Activated naive CD8-positive, alpha-beta T cell treated with anti-CD3 and anti-CD28 coated beads, Interleukin-2, amount 10 ng/mL, durations not matched to agents 7 days and 5 days (primary cell): Measurements from ENCODE around the gene ZC3H7A. TPM values are rescaled to one million over a fixed set of nuclear protein-coding genes. Genes with fewer than 3 reads are reported as not detected.
"Not testable (repeated sequence)": the region's sequence is repeated elsewhere in the genome, so short reads cannot be mapped to it uniquely, and the experiment has no call there.

Experiments
- ATAC-seq: fragments of 150-1000 bp; cut with Tn5 transposase; one replicate; pipeline ENCODE4 v1.10.0; 2021; ENCODE audit warnings: low read depth, moderate library complexity
- POLR2A ChIA-PET: fragments of 350-600 bp; sonication (Branson Sonifier 250); formaldehyde crosslinking; loops from one replicate; lab custom pipeline; 2021; ENCODE audit warnings: antibody characterized with exemption; lab: Charles Lee
- DNase-seq: peaks from one replicate; pipeline ENCODE4 v3.0.0; 2021
- H3K27ac Mint-ChIP-seq: one replicate; pipeline ENCODE4 v1.8.0; 2022; ENCODE audit warnings: mild to moderate bottlenecking, mixed read lengths
- H3K27me3 Mint-ChIP-seq: one replicate; pipeline ENCODE4 v1.8.0; 2022; ENCODE audit warnings: mild to moderate bottlenecking, moderate library complexity, mixed read lengths
- H3K36me3 Mint-ChIP-seq: one replicate; pipeline ENCODE4 v1.8.0; 2021; ENCODE audit warnings: mild to moderate bottlenecking, mixed read lengths
- H3K4me1 Mint-ChIP-seq: one replicate; pipeline ENCODE4 v1.8.0; 2021; ENCODE audit warnings: mixed read lengths
- H3K4me3 Mint-ChIP-seq: one replicate; pipeline ENCODE4 v1.8.0; 2022; ENCODE audit warnings: mild to moderate bottlenecking, moderate library complexity, mixed read lengths
- H3K9me3 Mint-ChIP-seq: one replicate; pipeline ENCODE4 v1.8.0; 2021; ENCODE audit warnings: mixed read lengths
- total RNA-seq, 2 experiments: library from RNA; stranded (reverse); gene quantifications; one replicate each; pipeline ENCODE4 v1.2.3, GENCODE V29; 2021

ZC3H7A gene, protein sequence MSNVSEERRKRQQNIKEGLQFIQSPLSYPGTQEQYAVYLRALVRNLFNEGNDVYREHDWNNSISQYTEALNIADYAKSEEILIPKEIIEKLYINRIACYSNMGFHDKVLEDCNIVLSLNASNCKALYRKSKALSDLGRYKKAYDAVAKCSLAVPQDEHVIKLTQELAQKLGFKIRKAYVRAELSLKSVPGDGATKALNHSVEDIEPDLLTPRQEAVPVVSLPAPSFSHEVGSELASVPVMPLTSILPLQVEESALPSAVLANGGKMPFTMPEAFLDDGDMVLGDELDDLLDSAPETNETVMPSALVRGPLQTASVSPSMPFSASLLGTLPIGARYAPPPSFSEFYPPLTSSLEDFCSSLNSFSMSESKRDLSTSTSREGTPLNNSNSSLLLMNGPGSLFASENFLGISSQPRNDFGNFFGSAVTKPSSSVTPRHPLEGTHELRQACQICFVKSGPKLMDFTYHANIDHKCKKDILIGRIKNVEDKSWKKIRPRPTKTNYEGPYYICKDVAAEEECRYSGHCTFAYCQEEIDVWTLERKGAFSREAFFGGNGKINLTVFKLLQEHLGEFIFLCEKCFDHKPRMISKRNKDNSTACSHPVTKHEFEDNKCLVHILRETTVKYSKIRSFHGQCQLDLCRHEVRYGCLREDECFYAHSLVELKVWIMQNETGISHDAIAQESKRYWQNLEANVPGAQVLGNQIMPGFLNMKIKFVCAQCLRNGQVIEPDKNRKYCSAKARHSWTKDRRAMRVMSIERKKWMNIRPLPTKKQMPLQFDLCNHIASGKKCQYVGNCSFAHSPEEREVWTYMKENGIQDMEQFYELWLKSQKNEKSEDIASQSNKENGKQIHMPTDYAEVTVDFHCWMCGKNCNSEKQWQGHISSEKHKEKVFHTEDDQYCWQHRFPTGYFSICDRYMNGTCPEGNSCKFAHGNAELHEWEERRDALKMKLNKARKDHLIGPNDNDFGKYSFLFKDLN
- total RNA-seq = 10 to 100 TPM; 73.1 to 82.5 TPM

DNA sequence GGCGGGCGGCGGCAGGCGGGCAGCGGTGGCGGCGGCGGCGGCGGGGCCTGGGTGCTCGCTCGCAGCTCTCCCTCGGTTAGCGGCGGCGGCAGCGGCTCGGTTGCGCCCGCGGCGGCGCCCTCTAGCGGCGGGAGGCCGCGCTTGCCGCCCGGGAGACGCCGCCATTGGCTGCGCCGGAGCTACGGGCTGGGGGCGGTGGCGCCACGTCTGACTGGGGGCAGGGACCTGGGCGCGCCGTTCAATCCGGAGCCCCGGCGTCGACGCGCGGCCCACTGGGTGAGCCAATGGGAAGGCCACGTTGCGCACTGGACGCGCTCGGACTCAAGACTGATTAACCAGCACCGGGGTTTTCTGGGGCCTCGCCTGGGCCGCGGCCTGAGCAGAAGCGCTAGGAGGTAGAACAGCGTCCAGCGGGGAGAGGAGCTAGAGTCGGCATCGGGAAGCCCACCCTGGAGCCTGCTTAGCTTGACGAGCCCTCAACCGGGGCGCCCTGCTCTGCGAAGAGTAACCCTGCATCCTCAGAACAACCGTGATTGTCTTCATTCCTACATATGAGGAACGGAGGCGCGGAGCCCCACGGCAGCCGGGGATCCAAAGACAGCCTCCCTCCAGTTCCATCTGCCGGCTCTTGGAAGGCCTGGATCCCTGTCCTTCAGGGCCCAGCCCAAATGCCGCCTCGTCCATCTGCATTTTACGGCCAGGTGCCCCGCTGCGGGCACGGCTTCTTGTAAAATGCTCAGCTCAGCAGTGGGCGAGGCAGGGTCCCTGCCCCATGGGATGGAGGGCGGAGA lies at the start of gene ZC3H7A:
TSS of gene ZC3H7A (minus strand) at position 93 of the 791 bp plus-strand sequence. CDS start 14,904 bp downstream, outside the sequence.
- no peaks in the 10 kb centered on the region for H3K27me3 Mint-ChIP-seq
- H3K4me1 Mint-ChIP-seq = peaks cover 63% of the 10 kb centered on the region

DNA sequence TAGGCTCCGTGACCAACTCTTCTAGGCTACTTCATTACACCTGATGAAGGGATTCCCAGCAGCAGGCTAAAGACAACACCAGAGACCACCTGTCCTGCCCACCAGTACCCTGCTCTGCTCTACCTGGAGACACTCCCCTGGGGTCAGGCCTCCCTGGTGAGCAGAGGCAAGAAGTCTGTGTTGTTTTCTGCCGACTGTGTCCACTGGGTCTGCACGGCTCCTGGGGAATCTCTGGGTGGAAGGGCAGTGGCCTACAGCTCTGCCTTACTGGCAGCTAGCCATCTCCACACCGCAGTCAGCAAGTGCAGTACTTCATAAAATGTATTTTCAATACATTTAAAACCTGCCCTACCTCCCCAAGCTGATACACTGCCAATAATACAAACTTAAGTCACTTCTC lies 47.4 kb upstream of the ZC3H7A start:
- peaks cover 5% of the 10 kb centered on the region for H3K4me1 Mint-ChIP-seq
- H3K36me3 Mint-ChIP-seq = peaks cover 24% of the 10 kb centered on the region
- H3K4me3 Mint-ChIP-seq = no peak overlapping the region
- no peak for ATAC-seq
- POLR2A ChIA-PET = no interaction called here
- H3K27ac Mint-ChIP-seq = no peak overlapping the region
- no peaks in the 10 kb centered on the region for H3K27me3 Mint-ChIP-seq
- H3K9me3 Mint-ChIP-seq = no peaks in the 10 kb centered on the region
- DNase-seq = no peak

More for the DNA sequence above, at the start of gene ZC3H7A:
- DNase-seq = peak; percentile 98
- Mint-ChIP-seq H3K9me3 (no peaks in the 10 kb centered on the region), H3K36me3 (peaks cover 18% of the 10 kb centered on the region), H3K4me3 (peak within 1 kb of the TSS; percentile 91), H3K27ac (peak within 1 kb of the TSS; percentile 90)
- POLR2A ChIA-PET = interaction anchor here (0.8 to 3.5 kb wide), 18 partner anchors 10 to 283 kb away, joined by 3 to 36 read pairs (median 4); partner anchors contain the start of genes GSPT1, LITAF, RSL1D1 and SNX29
- ATAC-seq = peak; percentile 99

DNA sequence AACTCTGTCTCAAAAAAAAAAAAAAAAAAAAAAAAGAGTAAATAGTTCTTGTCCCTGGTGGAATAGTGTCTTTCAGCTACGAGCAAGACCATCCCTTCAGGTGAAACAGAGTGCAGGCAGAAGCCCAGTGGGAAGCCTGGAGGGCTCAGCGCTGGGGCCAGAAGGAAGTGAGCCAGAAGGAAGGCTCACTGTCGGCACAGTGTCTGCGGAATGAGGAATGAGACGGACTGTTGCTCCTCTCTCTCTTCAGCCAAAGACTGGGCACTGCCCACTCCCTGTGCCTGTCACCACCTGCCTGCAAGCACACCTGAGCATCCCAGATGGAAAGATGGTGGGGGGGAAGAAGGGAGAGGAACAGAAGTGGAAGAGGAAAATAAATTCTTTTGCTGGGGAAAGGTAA lies 46.8 kb upstream of the ZC3H7A start:
- Mint-ChIP-seq H3K9me3 (no peaks in the 10 kb centered on the region), H3K27ac (no peak overlapping the region), H3K4me3 (no peak overlapping the region), H3K4me1 (peaks cover 3% of the 10 kb centered on the region), H3K36me3 (peaks cover 20% of the 10 kb centered on the region), H3K27me3 (no peaks in the 10 kb centered on the region)
- ATAC-seq = no peak
- no peak for DNase-seq
- POLR2A ChIA-PET = interaction anchor here (0.6 to 1.1 kb wide), 3 partner anchors 9 to 609 kb away, joined by 3 to 5 read pairs (median 4); no protein-coding TSS in a partner anchor

DNA sequence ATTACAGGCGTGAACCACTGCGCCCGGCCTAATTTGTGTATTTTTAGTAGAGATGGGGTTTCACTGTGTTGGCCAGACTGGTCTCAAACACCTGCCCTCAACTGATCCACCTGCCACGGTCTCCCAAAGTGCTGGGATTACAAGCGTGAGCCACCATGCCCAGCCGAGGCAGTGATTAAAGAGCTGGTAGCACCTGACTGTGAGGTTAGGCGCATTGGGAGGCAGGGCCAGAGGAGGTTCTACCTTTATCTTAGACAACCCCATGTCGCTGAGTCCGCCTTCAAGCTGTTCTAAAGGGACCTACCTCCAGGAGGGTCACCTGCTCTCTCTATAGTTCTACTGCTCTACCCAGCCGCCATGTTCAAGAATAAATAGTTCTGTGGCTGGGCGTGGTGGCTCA lies 46.1 kb upstream of the ZC3H7A start:
- Mint-ChIP-seq H3K36me3 (peaks cover 17% of the 10 kb centered on the region), H3K27ac (no peak overlapping the region)
- no peak for ATAC-seq

DNA sequence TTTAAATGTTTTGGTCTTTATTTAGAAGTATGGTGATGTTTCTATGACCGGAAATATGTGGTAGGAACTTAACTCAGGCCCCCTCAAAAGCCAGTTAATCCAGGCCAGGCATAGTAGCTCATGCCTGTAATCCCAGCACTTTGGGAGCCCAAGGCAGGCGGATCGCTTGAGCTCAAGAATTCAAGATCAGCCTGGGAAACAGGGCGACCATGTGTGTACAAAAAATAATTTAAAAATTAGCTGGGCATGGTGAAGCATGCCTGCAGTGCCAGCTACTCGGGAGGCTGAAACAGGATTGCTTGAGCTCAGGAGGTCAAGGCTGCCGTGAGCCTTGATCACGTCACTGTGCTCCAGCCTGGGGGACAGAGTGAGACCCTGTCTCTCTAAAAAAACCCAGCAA lies 44.0 kb upstream of the ZC3H7A start:
- Mint-ChIP-seq H3K9me3 (no peaks in the 10 kb centered on the region), H3K27me3 (no peaks in the 10 kb centered on the region), H3K27ac (no peak overlapping the region), H3K36me3 (peaks cover 22% of the 10 kb centered on the region), H3K4me1 (no peaks in the 10 kb centered on the region), H3K4me3 (no peak overlapping the region)
- DNase-seq (no peak), ATAC-seq (no peak)
- POLR2A ChIA-PET = no interaction called here

More for the DNA sequence above, 46.1 kb upstream of the ZC3H7A start:
- Mint-ChIP-seq H3K4me3 (no peak overlapping the region), H3K4me1 (peaks cover 1% of the 10 kb centered on the region), H3K27me3 (no peaks in the 10 kb centered on the region), H3K9me3 (no peaks in the 10 kb centered on the region)
- no peak for DNase-seq
- POLR2A ChIA-PET = interaction anchor here (0.7 to 1.1 kb wide), 3 partner anchors 9 to 967 kb away, joined by 3 to 4 read pairs (median 3); no protein-coding TSS in a partner anchor

DNA sequence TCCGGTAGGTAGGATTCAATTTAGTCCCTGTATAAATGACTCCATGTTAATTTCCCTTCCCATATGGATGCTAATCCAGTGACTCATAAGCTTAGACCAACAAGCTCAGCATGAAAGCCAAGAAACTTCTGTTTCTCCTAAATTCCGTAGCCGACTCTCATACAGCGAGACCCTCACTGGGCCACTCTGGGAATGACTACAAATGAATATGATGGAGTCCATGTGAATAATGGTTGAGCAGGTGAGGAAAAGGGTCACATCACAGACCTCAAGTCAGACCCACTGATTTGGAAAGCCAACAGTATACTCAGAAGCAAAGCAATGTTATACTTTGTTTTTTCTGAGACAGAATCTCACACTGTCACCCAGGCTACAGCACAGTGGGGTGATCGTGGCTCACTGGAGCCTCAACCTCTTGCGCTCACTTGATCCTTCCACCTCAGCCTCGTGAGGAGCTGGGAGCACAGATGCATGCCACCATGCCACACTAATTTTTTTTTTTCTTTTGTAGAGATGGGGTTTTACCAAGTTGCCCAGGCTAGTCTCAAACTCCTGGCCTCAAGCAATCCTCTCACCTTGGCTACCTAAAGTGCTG lies 39.7 kb upstream of the ZC3H7A start:
- no peak overlapping the region for H3K4me3 Mint-ChIP-seq
- POLR2A ChIA-PET = interaction anchor here (1.6 kb wide), 1 partner anchor 39 kb away, joined by 3 read pairs; the partner anchor contains the start of gene ZC3H7A
- no peaks in the 10 kb centered on the region for H3K9me3 Mint-ChIP-seq
- no peak overlapping the region for H3K27ac Mint-ChIP-seq
- peaks cover 17% of the 10 kb centered on the region for H3K36me3 Mint-ChIP-seq
- no peaks in the 10 kb centered on the region for H3K27me3 Mint-ChIP-seq
- no peaks in the 10 kb centered on the region for H3K4me1 Mint-ChIP-seq
- ATAC-seq = no peak
- DNase-seq = peak; percentile 2

DNA sequence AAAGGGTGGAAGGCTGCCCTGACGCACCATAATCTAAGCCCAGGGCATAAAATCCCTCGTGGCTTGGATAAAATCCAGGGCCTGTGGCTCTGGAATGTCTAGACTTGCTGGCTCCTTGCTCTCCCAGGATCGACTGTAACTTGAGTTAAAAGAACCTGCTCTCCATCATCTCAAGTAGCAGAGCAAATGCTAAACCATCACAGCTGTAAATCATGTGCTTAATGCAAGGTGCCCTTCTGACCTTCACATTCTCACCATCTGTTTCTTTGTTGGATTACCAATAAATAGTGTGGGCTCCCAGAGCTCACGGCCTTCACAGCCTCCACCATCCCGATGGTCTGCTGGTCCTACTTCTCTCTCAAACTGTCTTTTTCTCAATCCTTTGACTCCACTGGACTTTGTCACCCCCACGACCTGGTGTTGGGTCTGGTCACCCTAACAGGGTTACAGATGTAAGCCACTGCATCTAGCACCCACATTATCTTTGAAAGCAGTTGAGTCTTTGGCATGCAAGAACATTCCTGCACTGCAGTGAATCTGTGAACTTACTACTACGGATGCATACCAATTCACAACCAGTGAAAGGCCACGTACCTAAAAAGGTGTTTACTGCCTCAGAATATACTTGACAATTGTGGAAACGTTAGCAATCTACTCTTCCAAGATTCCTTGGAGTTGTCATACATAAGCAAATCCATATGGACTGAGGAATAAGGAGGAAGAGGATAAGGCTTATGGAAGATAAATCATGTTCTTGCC lies 39.0 kb upstream of the ZC3H7A start:
- Mint-ChIP-seq H3K9me3 (no peaks in the 10 kb centered on the region), H3K27me3 (no peaks in the 10 kb centered on the region), H3K4me1 (no peaks in the 10 kb centered on the region), H3K27ac (no peak overlapping the region), H3K36me3 (peaks cover 17% of the 10 kb centered on the region), H3K4me3 (no peak overlapping the region)
- DNase-seq (peak; percentile 7), ATAC-seq (no peak)
- POLR2A ChIA-PET = interaction anchor here (1.6 kb wide), 1 partner anchor 38 kb away, joined by 3 read pairs; the partner anchor contains the start of gene ZC3H7A

DNA sequence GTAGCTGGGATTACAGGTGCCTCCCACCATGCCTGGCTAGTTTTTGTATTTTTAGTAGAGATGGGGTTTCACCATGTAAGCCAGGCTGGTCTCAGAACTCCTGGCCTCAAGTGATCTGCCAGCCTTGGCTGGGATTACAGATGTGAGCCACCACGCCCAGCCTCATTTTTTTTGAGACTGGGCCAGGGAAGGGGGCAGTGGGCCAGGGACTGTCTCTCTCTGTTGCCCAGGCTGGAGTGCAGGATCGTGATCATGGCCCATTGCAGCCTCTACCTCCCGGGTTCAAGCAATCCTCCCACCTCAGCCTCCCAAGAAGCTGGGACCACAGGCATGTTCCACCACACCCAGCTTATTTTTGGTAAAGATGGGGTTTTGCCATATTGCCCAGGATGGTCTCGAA lies 38.3 kb upstream of the ZC3H7A start:
- ATAC-seq (no peak), DNase-seq (no peak)
- POLR2A ChIA-PET = interaction anchor here (1.2 kb wide), 1 partner anchor 8 kb away, joined by 4 read pairs; no protein-coding TSS in a partner anchor
- H3K36me3 Mint-ChIP-seq = peaks cover 14% of the 10 kb centered on the region
- no peaks in the 10 kb centered on the region for H3K4me1 Mint-ChIP-seq
- H3K27ac Mint-ChIP-seq = no peak overlapping the region
- H3K27me3 Mint-ChIP-seq = no peaks in the 10 kb centered on the region
- no peaks in the 10 kb centered on the region for H3K9me3 Mint-ChIP-seq
- no peak overlapping the region for H3K4me3 Mint-ChIP-seq

DNA sequence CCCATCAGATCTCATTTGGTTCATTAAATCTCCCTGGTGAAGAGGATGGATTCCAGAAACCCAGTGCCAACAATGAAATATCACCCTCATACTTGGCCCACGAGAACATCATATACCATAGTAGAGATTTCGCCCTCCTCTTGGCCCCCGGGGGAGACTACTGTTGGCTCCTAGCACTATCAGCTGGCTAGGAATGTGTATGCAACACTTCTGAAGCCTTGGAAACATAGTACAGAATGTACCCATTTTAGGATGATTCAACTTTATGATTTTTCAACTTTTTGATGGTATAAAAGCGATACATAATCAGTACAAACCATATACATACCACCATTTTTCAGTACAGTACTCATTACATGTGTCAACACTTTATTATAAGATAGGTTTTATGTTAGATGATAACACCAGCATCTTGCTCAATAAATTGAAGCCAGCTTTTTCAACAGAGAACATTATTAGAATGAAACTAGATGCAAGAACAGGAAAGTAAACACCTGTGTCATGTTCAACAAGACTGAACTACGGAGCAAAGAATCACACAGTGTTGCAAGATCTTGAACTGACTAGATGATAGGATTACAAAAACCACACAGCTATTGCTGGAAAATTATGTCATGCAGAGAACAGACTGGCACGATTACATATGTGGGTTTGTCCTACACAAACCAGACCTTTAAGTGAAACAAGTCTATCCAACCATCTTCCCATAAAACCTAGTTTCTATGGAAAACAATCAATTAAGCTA lies 37.1 kb upstream of the ZC3H7A start:
- DNase-seq (no peak), ATAC-seq (no peak)
- Mint-ChIP-seq H3K36me3 (peaks cover 8% of the 10 kb centered on the region), H3K9me3 (no peaks in the 10 kb centered on the region), H3K4me1 (no peaks in the 10 kb centered on the region), H3K27me3 (no peaks in the 10 kb centered on the region), H3K27ac (no peak overlapping the region), H3K4me3 (no peak overlapping the region)
- POLR2A ChIA-PET = interaction anchor here (0.6 to 1.2 kb wide), 3 partner anchors 9 to 35 kb away, joined by 4 to 5 read pairs (median 4); no protein-coding TSS in a partner anchor

DNA sequence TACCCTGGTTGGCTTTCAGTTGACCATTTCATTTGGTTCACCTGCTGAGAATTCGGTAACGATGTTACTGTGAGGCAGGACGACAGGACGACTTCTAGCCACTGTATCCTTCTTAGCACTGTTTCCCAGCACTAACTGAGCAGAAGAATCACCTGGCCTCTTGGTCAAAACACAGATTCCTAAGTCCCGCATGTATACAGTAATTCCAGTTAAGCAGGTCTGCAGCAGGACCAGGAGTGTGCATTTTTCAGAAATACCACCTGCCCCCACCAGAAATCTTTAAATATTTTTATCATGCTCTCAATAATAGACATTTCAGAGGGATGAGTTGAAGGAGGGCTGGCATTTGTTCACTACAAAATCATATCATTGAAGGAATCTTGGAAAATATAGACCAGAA lies 31.6 kb upstream of the ZC3H7A start:
- POLR2A ChIA-PET = no interaction called here
- H3K4me1 Mint-ChIP-seq = no peaks in the 10 kb centered on the region
- no peak for DNase-seq

DNA sequence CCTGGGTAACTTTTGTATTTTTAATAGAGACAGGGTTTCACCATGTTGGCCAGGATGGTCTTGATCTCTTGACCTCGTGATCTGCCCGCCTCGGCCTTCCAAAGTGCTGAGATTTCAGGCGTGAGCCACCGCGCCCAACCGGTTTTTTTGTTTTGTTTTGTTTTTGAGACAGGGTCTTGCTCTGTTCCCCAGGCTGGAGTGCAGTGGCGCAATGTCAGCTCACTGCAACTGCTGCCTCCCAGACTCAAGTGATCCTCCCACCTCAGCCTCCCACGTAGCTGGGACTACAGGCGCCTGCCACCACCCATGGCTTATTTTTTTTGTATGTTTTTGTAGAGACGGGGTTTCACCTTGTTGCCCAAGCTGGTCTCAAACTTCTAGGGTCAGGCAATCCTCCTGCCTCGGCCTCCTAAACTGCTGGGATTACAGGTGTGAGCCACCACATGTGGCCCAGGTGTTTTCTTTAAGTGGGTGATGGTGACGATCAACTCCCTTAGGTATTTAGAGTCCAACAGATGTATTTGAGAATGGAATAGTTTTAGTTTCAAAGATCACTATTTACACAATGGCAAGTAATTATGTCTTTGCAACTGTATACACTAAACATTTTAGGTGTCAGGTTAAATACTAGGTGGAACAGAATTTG lies 28.6 kb upstream of the ZC3H7A start:
- H3K4me3 Mint-ChIP-seq, H3K27ac Mint-ChIP-seq, DNase-seq, H3K4me1 Mint-ChIP-seq, H3K9me3 Mint-ChIP-seq, H3K27me3 Mint-ChIP-seq, H3K36me3 Mint-ChIP-seq, POLR2A ChIA-PET, ATAC-seq: not testable (repeated sequence)

More for the DNA sequence above, 31.6 kb upstream of the ZC3H7A start:
- Mint-ChIP-seq H3K9me3 (no peaks in the 10 kb centered on the region), H3K4me3 (no peak overlapping the region), H3K27me3 (peaks cover 2% of the 10 kb centered on the region), H3K27ac (no peak overlapping the region), H3K36me3 (no peaks in the 10 kb centered on the region)
- no peak for ATAC-seq
